ENCODE data around the gene SF3B6. TPM values are rescaled to one million over a fixed set of nuclear protein-coding genes. Genes with fewer than 3 reads are reported as not detected.
"Not testable (repeated sequence)": the region's sequence is repeated elsewhere in the genome, so short reads cannot be mapped to it uniquely, and the experiment has no call there.

The SF3B6 gene
- total RNA-seq, 2 experiments from 2014 or later: 145 to 148 TPM

GRCh38 chr2:24048769-24049484 is 27.2 kb downstream of the SF3B6 start:
- H3K4me1 Mint-ChIP-seq (ENCODE audit: low read depth): peaks cover 18% of the 10 kb centered on the region
- POLR2A ChIA-PET: interaction anchor here (1.6 kb wide), 1 partner anchor 122 kb away, joined by 4 read pairs; the partner anchor contains the start of gene ATAD2B
- H3K27me3 Mint-ChIP-seq: peaks cover 3% of the 10 kb centered on the region
- intact Hi-C loops (cut with micrococcal nuclease): no loop called here
- H3K4me3 Mint-ChIP-seq: no peak overlapping the region
- CTCF ChIA-PET: interaction anchor here (0.9 to 1.8 kb wide), 3 partner anchors 28 to 122 kb away, joined by 3 to 10 read pairs (median 6); partner anchors contain the start of genes ATAD2B and TP53I3
- DNase-seq: no peak
- no peaks in the 10 kb centered on the region for H3K36me3 Mint-ChIP-seq
- H3K9me3 Mint-ChIP-seq: no peaks in the 10 kb centered on the region
- no peak overlapping the region for H3K27ac Mint-ChIP-seq

- ChIA-PET CTCF (interaction anchor here (0.7 to 1.6 kb wide), 5 partner anchors 13 to 231 kb away, joined by 3 to 19 read pairs (median 3); partner anchors contain the start of genes ATAD2B and TP53I3), POLR2A (interaction anchor here (0.6 to 1.8 kb wide), 10 partner anchors 11 to 291 kb away, joined by 3 to 34 read pairs (median 4); partner anchors contain the start of genes ATAD2B, FAM228B, SF3B6 and TP53I3)
- intact Hi-C loops (cut with micrococcal nuclease): loop anchor here (1.0 to 2.0 kb wide), 6 partner anchors 13 to 120 kb away; partner anchors contain the start of genes ATAD2B, FAM228B, PFN4 and SF3B6
- Mint-ChIP-seq H3K36me3 (no peaks in the 10 kb centered on the region), H3K4me3 (peak overlapping the region; percentile 95), H3K27me3 (peaks cover 3% of the 10 kb centered on the region), H3K9me3 (no peaks in the 10 kb centered on the region), H3K4me1 (ENCODE audit: low read depth) (peaks cover 21% of the 10 kb centered on the region), H3K27ac (peak overlapping the region; percentile 74)
- DNase-seq: no peak
Observed at GRCh38 chr2:24047703-24048033, 28.5 kb downstream of the SF3B6 start.

GRCh38 chr2:24046930-24047702 is 29.0 kb downstream of the SF3B6 start, which contains the start of gene WDCP:
WDCP (minus strand) TSS chr2:24047391; CDS start chr2:24039494, 7,897 bp downstream.
- Mint-ChIP-seq H3K9me3 (no peaks in the 10 kb centered on the region), H3K4me1 (ENCODE audit: low read depth) (peaks cover 21% of the 10 kb centered on the region), H3K27ac (peak within 1 kb of the TSS; percentile 74), H3K27me3 (peaks cover 3% of the 10 kb centered on the region), H3K36me3 (no peaks in the 10 kb centered on the region), H3K4me3 (peak within 1 kb of the TSS; percentile 95)
- intact Hi-C loops (cut with micrococcal nuclease): loop anchor here (1.0 to 2.0 kb wide), 6 partner anchors 13 to 120 kb away; partner anchors contain the start of genes ATAD2B, FAM228B, PFN4 and SF3B6
- ChIA-PET CTCF (interaction anchor here (0.7 to 1.6 kb wide), 6 partner anchors 13 to 231 kb away, joined by 3 to 19 read pairs (median 4); partner anchors contain the start of genes ATAD2B and TP53I3), POLR2A (interaction anchor here (0.6 to 1.8 kb wide), 10 partner anchors 10 to 120 kb away, joined by 3 to 34 read pairs (median 4); partner anchors contain the start of genes ATAD2B, FAM228B, SF3B6 and TP53I3)
- peak; percentile 97 for DNase-seq

- Mint-ChIP-seq H3K27me3 (peaks cover 3% of the 10 kb centered on the region), H3K9me3 (no peaks in the 10 kb centered on the region), H3K27ac (no peak overlapping the region), H3K4me1 (ENCODE audit: low read depth) (peaks cover 21% of the 10 kb centered on the region), H3K36me3 (no peaks in the 10 kb centered on the region), H3K4me3 (peak overlapping the region; percentile 95)
- intact Hi-C loops (cut with micrococcal nuclease): loop anchor here (2.0 kb wide), 3 partner anchors 38 to 106 kb away; partner anchors contain the start of genes FAM228B, PFN4, TP53I3 and UBXN2A
- CTCF ChIA-PET: interaction anchor here (0.7 to 1.6 kb wide), 3 partner anchors 37 to 222 kb away, joined by 4 to 19 read pairs (median 15); partner anchors contain the start of genes ATAD2B and TP53I3
- no peak for DNase-seq
- POLR2A ChIA-PET: interaction anchor here (1.1 to 1.8 kb wide), 6 partner anchors 14 to 120 kb away, joined by 3 to 34 read pairs (median 10); partner anchors contain the start of genes ATAD2B, SF3B6, TP53I3 and UBXN2A
Observed at GRCh38 chr2:24046599-24046929, 29.6 kb downstream of the SF3B6 start.

GRCh38 chr2:24045511-24046508 is 30.3 kb downstream of the SF3B6 start:
- peaks cover 3% of the 10 kb centered on the region for H3K27me3 Mint-ChIP-seq
- H3K4me3 Mint-ChIP-seq: peak overlapping the region; percentile 95
- H3K4me1 Mint-ChIP-seq (ENCODE audit: low read depth): peaks cover 21% of the 10 kb centered on the region
- no peak overlapping the region for H3K27ac Mint-ChIP-seq
- no peaks in the 10 kb centered on the region for H3K36me3 Mint-ChIP-seq
- H3K9me3 Mint-ChIP-seq: no peaks in the 10 kb centered on the region
- intact Hi-C loops (cut with micrococcal nuclease): loop anchor here (2.0 kb wide), 3 partner anchors 39 to 105 kb away; partner anchors contain the start of genes FAM228B, PFN4, TP53I3 and UBXN2A
- no peak for DNase-seq
- POLR2A ChIA-PET: interaction anchor here (1.8 kb wide), 1 partner anchor 119 kb away, joined by 34 read pairs; the partner anchor contains the start of gene ATAD2B
- CTCF ChIA-PET: no interaction called here

GRCh38 chr2:24043133-24043532 is 33.0 kb downstream of the SF3B6 start:
- H3K27me3 Mint-ChIP-seq; intact Hi-C loops (cut with micrococcal nuclease); H3K4me3 Mint-ChIP-seq; POLR2A ChIA-PET; H3K36me3 Mint-ChIP-seq; H3K9me3 Mint-ChIP-seq; H3K27ac Mint-ChIP-seq; DNase-seq; CTCF ChIA-PET: not testable (repeated sequence)
- H3K4me1 Mint-ChIP-seq (ENCODE audit: low read depth): peaks cover 18% of the 10 kb centered on the region

- Mint-ChIP-seq H3K27me3 (no peaks in the 10 kb centered on the region), H3K36me3 (peaks cover 20% of the 10 kb centered on the region), H3K4me1 (ENCODE audit: low read depth) (peaks cover 17% of the 10 kb centered on the region), H3K9me3 (no peaks in the 10 kb centered on the region), H3K27ac (no peak overlapping the region), H3K4me3 (no peak overlapping the region)
- ChIA-PET POLR2A (no interaction called here), CTCF (no interaction called here)
- intact Hi-C loops (cut with micrococcal nuclease): no loop called here
- DNase-seq: no peak
Observed at GRCh38 chr2:24040511-24040910, 35.6 kb downstream of the SF3B6 start.

- DNase-seq: no peak
- peaks cover 17% of the 10 kb centered on the region for H3K4me1 Mint-ChIP-seq (ENCODE audit: low read depth)
- POLR2A ChIA-PET: no interaction called here
- H3K9me3 Mint-ChIP-seq: no peaks in the 10 kb centered on the region
- H3K36me3 Mint-ChIP-seq: peaks cover 22% of the 10 kb centered on the region
- intact Hi-C loops (cut with micrococcal nuclease): no loop called here
- H3K27ac Mint-ChIP-seq: no peak overlapping the region
- H3K4me3 Mint-ChIP-seq: no peak overlapping the region
- H3K27me3 Mint-ChIP-seq: no peaks in the 10 kb centered on the region
- CTCF ChIA-PET: no interaction called here
Observed at GRCh38 chr2:24038786-24039499, 37.2 kb downstream of the SF3B6 start.

- no peaks in the 10 kb centered on the region for H3K4me1 Mint-ChIP-seq (ENCODE audit: low read depth)
- no peak overlapping the region for H3K4me3 Mint-ChIP-seq
- no peaks in the 10 kb centered on the region for H3K9me3 Mint-ChIP-seq
- no peaks in the 10 kb centered on the region for H3K27me3 Mint-ChIP-seq
- CTCF ChIA-PET: no interaction called here
- no peak overlapping the region for H3K27ac Mint-ChIP-seq
- H3K36me3 Mint-ChIP-seq: peaks cover 31% of the 10 kb centered on the region
- POLR2A ChIA-PET: no interaction called here
- intact Hi-C loops (cut with micrococcal nuclease): no loop called here
- no peak for DNase-seq
Observed at GRCh38 chr2:24026233-24026632, 49.9 kb downstream of the SF3B6 start.

- peaks cover 26% of the 10 kb centered on the region for H3K36me3 Mint-ChIP-seq
- H3K4me1 Mint-ChIP-seq (ENCODE audit: low read depth): no peaks in the 10 kb centered on the region
- intact Hi-C loops (cut with micrococcal nuclease): no loop called here
- no peaks in the 10 kb centered on the region for H3K27me3 Mint-ChIP-seq
- ChIA-PET CTCF (interaction anchor here (1.6 kb wide), 1 partner anchor 59 kb away, joined by 3 read pairs; the partner anchor contains the start of gene TP53I3), POLR2A (no interaction called here)
- no peaks in the 10 kb centered on the region for H3K9me3 Mint-ChIP-seq
- H3K4me3 Mint-ChIP-seq: no peak overlapping the region
- DNase-seq: no peak
- H3K27ac Mint-ChIP-seq: no peak overlapping the region
Observed at GRCh38 chr2:24024996-24025663, 51.0 kb downstream of the SF3B6 start.

Measured in activated CD4-positive, alpha-beta memory T cell treated with anti-CD3 and anti-CD28 coated beads for 36 hours (primary cell).